ENCODE results near the gene TTC23. TPM values are rescaled to one million over a fixed set of nuclear protein-coding genes. Genes with fewer than 3 reads are reported as not detected.
A peak's percentile ranks its signal among the peaks of the same experiment; 100 is the strongest.

TTC23 gene
- total RNA-seq, 1 donor from 2014 or later = 25.0 TPM

- no peak for TF ChIP-seq CTCF (IDR thresholded peaks at IDR 0.05)
- H3K27me3 Mint-ChIP-seq (ENCODE audit: low read depth) = peaks cover 4% of the 10 kb centered on the region
- H3K36me3 Mint-ChIP-seq (ENCODE audit: low read depth) = no peaks in the 10 kb centered on the region
- H3K4me3 Mint-ChIP-seq (ENCODE audit: unreplicated experiment) = no peak overlapping the region
- H3K9me3 Mint-ChIP-seq (ENCODE audit: low read depth) = no peaks in the 10 kb centered on the region
- H3K27ac Mint-ChIP-seq (ENCODE audit: unreplicated experiment) = no peak overlapping the region
- peak; percentile 80 for DNase-seq (ENCODE audit: low spot score)
- H3K4me1 Mint-ChIP-seq (ENCODE audit: low read depth) = peaks cover 3% of the 10 kb centered on the region
Measured at GRCh38 chr15:99098426-99098825, 151.0 kb downstream of the TTC23 start.

- H3K4me3 Mint-ChIP-seq (ENCODE audit: unreplicated experiment) = no peak overlapping the region
- no peak overlapping the region for H3K27ac Mint-ChIP-seq (ENCODE audit: unreplicated experiment)
- no peak for TF ChIP-seq CTCF (IDR thresholded peaks at IDR 0.05)
- DNase-seq (ENCODE audit: low spot score) = peak; percentile 53
- H3K9me3 Mint-ChIP-seq (ENCODE audit: low read depth) = no peaks in the 10 kb centered on the region
- H3K36me3 Mint-ChIP-seq (ENCODE audit: low read depth) = no peaks in the 10 kb centered on the region
- peaks cover 4% of the 10 kb centered on the region for H3K27me3 Mint-ChIP-seq (ENCODE audit: low read depth)
- H3K4me1 Mint-ChIP-seq (ENCODE audit: low read depth) = peaks cover 3% of the 10 kb centered on the region
Measured at GRCh38 chr15:99097441-99098410, 151.7 kb downstream of the TTC23 start.

GRCh38 chr15:99096894-99097426 is 152.4 kb downstream of the TTC23 start:
- Mint-ChIP-seq H3K9me3 (ENCODE audit: low read depth) (no peaks in the 10 kb centered on the region), H3K36me3 (ENCODE audit: low read depth) (no peaks in the 10 kb centered on the region), H3K4me1 (ENCODE audit: low read depth) (peaks cover 3% of the 10 kb centered on the region), H3K27ac (ENCODE audit: unreplicated experiment) (no peak overlapping the region), H3K27me3 (ENCODE audit: low read depth) (peaks cover 2% of the 10 kb centered on the region), H3K4me3 (ENCODE audit: unreplicated experiment) (no peak overlapping the region)
- TF ChIP-seq CTCF (IDR thresholded peaks at IDR 0.05) = no peak
- no peak for DNase-seq (ENCODE audit: low spot score)

- peak; percentile 54 for DNase-seq (ENCODE audit: low spot score)
- Mint-ChIP-seq H3K36me3 (ENCODE audit: low read depth) (no peaks in the 10 kb centered on the region), H3K4me1 (ENCODE audit: low read depth) (peaks cover 3% of the 10 kb centered on the region), H3K9me3 (ENCODE audit: low read depth) (no peaks in the 10 kb centered on the region), H3K27ac (ENCODE audit: unreplicated experiment) (no peak overlapping the region), H3K27me3 (ENCODE audit: low read depth) (peaks cover 2% of the 10 kb centered on the region), H3K4me3 (ENCODE audit: unreplicated experiment) (no peak overlapping the region)
- TF ChIP-seq CTCF (IDR thresholded peaks at IDR 0.05) = no peak
Measured at GRCh38 chr15:99096173-99096893, 153.0 kb downstream of the TTC23 start.

- peaks cover 2% of the 10 kb centered on the region for H3K27me3 Mint-ChIP-seq (ENCODE audit: low read depth)
- H3K4me3 Mint-ChIP-seq (ENCODE audit: unreplicated experiment) = no peak overlapping the region
- TF ChIP-seq CTCF (IDR thresholded peaks at IDR 0.05) = no peak
- DNase-seq (ENCODE audit: low spot score) = no peak
- no peaks in the 10 kb centered on the region for H3K9me3 Mint-ChIP-seq (ENCODE audit: low read depth)
- peaks cover 2% of the 10 kb centered on the region for H3K4me1 Mint-ChIP-seq (ENCODE audit: low read depth)
- no peaks in the 10 kb centered on the region for H3K36me3 Mint-ChIP-seq (ENCODE audit: low read depth)
- H3K27ac Mint-ChIP-seq (ENCODE audit: unreplicated experiment) = no peak overlapping the region
Measured at GRCh38 chr15:99095626-99096025, 153.8 kb downstream of the TTC23 start.

All from chondrocyte (in vitro differentiated cells).